ENCODE data around the gene CYP1A2.
A peak's percentile ranks its signal among the peaks of the same experiment; 100 is the strongest.
"Not testable (repeated sequence)": the region's sequence is repeated elsewhere in the genome, so short reads cannot be mapped to it uniquely, and the experiment has no call there.

Gene CYP1A2, protein sequence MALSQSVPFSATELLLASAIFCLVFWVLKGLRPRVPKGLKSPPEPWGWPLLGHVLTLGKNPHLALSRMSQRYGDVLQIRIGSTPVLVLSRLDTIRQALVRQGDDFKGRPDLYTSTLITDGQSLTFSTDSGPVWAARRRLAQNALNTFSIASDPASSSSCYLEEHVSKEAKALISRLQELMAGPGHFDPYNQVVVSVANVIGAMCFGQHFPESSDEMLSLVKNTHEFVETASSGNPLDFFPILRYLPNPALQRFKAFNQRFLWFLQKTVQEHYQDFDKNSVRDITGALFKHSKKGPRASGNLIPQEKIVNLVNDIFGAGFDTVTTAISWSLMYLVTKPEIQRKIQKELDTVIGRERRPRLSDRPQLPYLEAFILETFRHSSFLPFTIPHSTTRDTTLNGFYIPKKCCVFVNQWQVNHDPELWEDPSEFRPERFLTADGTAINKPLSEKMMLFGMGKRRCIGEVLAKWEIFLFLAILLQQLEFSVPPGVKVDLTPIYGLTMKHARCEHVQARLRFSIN

DNA sequence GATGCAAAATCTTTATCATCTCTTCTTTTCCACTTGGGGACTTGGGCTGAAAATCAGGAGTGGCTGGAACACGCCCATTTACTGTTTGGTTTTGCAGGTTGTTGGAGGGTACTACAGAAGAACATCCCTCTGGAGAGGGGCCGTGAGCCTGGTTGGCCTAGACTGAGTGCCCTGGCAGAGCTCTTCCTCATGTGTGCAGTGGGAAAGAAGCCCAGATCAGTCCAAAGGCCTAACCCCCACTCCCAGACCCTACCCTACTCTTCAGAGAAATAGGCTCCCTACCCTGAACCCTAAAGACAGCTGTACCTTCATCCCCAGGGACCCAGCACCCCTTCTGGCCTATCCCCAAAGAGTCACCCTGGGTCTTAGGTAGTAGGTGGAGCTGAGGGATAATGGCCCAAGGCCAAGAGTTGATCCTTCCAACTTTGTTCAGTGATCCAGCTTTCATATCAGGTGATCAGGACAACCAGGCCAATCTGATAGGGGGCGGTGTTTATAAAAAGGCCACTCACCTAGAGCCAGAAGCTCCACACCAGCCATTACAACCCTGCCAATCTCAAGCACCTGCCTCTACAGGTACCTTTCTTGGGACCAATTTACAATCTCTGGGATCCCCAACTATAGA lies at the start of gene CYP1A2:
CYP1A2 (plus strand) TSS at position 524 of the 625 bp plus-strand sequence. CDS start 894 bp downstream, outside the sequence.
- no peak for DNase-seq (ENCODE audit: low read depth)

DNA sequence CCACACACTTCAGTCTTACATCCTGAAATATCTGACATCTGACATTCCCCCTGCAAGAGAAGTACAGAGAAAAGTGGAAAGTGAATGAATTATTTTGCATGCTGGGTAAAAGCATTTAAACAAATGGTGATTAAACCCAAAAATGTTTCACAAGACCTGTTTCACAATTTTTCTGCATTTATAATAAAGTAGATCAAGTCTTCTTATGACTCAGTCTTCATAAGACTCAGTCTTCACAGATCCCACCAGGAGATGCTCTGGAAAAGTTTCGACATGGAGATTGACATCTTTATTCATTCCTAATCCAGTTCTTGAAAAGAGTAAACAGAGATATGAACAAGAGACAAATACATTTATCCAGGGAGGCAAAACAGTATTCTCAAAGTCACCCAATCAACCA lies 39.6 kb upstream of the CYP1A2 start:
- no peak for DNase-seq (ENCODE audit: low read depth)

DNA sequence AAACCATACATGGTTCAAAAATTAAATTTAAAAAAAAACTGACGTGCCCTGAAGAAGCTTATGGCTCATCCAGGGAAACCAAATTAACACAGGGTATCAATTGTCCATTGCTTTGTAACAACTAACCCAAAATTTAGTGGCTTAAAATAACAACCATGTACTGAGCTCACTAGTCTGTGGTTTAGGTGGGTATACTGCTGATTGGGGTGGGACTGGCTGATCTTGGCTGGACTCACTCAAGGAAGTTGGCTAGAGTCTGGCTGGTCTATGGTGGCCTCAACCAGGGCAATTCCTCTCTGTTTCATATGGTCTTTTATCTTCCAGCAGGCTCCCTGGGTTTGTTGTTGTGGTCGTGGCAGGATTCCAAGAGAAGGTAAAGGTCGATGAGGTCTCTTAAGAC lies 38.8 kb upstream of the CYP1A2 start:
- no peak for DNase-seq (ENCODE audit: low read depth)

DNA sequence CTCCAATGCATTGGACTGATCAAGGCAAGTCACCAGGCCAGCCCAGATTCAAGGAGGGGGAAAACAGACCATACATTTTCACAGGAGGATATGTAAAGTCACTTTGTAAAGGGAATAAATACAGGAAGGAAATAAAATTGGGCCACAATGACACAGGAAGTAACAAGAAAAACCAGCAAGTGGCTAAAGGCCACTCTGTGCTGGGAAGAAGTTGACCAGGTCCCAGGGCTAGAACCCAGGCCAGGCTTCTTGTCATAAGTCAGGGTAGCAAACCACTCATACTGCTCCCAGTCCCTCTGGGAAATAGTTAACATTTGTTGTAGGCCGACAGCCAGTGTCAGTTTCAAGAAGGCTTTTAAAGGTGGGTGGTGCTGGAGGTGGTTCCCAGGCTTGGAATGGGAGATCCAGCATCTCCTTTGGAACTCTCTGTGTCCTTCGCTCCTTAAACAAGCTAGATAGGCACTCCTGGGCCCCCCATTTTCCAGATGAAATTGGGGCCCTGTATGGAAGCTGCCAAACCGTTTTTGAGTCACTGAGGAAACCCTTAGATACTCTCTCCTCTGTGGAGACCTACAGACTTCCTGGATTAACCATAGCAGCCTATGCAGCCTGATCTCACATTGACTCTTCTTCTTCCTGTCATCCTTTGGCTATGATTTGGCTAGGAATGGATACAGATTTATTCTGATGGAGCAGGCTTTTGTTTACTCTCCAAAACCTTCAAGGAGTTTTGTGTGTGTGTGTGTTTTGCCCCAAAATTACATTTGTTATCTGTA lies 38.1 kb upstream of the CYP1A2 start:
- DNase-seq (ENCODE audit: low read depth), result no peak

DNA sequence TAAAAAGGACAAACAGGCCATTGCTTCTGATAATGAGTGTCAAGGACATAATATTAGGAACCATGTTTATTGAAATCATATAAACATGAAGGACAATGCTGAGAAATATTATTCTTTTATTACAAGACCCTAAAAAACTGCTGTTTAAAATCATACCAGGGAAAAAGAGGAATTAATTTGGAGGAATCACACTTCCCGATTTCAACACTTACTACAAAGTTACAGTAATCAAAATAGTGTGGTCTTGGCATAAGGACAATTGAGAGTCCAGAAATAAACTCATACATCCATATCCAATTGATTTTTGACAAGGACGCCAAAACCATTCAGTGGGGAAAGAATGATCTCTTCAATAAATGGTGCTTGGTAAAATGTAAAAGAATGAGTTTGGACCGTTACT lies 36.3 kb upstream of the CYP1A2 start:
- DNase-seq (ENCODE audit: low read depth), result no peak

DNA sequence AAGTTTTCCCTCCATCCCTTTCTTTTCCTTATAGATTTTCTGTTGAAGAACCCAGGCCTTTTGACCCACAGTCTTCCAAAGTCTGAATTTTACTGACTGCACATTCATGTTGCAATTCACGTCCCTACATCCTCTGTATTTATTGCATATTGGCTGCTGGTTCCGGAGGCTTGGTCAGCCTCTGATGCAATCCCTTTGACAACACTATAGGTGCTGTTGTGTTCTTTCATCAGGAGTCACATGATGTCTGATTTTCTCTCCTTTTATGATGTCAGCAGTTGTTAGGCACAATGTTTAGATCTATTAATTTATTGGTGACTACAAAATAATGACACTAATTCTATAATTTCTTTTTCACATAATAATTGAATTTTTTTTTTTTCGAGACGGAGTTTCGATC lies 32.0 kb upstream of the CYP1A2 start:
- no peak for DNase-seq (ENCODE audit: low read depth)

DNA sequence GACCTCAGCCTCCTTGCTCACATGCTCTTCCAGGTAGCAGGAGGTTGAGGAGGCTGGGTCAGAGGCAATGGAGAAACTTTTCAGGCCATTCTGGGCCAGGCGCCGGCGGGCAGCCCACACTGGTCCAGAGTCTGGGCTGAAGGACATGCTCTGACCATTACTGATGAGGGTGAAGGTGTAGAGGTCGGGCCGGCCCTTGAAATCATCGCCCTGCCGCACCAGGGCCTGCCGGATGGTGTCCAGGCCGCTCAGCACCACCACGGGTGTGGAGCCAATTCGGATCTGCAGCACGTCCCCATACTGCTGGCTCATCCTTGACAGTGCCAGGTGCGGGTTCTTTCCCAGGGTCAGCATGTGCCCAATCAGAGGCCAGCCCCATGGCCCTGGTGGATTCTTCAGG lies 26.1 kb upstream of the CYP1A2 start:
- DNase-seq (ENCODE audit: low read depth), result no peak

DNA sequence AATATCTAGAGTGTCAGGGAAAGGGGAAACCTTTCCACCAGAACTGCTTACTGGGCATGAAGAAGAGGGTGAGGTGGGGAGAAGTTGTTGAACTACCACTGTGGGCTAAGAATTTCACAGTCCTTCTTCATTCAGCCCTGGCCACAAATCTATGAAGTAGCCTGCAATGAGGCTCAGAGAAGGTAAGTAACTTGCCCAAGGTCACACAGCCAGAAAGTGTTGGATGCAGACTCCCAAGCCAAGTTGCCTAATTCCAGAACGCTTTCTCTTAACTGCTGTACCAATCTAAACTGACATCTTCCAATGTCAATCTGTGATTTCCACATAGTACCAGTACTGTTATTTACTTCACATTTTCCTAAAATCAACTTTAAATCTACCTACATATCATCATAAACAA lies 25.5 kb upstream of the CYP1A2 start:
- no peak for DNase-seq (ENCODE audit: low read depth)

DNA sequence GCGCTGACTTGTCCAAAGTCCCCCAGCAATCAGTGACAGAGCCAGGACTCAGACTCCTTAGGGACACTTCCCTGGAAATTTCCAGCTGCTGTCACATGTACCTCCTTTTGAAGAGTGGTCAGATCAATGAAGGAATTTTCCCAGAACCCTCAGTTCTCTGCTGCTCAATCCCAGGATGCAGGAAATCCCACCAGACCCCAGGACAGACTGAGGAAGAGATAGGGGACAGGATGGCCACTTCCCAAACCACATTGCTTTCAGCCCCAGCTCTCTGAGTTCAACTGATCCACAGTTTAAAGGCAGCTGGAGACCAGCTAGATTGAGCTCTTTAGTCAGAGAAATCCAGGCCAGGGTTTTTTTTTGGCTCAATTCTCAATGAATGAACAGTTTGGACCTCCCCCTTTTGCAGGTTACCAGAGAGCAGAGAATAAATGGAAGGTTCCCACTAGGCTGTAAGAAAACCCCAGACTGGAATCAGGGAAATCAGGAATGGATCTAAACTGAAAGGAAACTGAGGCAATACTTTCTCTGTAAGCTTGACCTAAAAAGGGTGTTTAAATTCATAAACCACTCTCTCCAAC lies 24.8 kb upstream of the CYP1A2 start:
- DNase-seq (ENCODE audit: low read depth), result no peak

DNA sequence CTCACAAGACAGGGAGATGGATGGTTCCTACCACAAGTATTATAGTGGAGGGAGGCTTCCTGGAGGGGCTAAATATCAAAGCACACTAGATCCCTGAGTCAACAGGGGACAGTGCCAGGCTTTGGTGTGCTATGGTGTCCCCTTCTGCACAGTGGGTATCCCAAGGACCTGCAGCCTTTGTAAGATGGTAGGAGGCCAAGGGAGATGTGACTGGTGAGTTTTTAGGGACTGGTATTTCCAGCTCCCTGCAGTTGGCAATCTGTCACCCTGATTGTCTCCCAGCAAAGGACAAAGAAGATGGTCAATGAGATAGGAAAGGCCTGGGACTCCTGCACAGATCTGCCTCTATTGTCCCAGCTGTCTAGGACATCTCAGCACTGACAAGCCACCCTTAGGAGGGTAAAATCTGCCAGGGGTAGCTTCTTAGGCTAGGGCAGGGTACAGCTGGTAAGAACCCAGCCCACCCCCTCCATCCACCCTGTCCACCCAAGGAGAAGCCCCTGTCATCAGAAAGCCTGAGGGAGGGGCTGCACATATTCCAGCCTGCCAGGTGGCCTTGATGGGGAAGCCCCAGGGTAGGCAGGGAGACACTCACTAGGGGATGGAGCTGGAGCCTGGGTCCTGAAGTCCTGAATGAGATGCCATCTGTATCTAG lies 23.9 kb upstream of the CYP1A2 start:
- no peak for DNase-seq (ENCODE audit: low read depth)

DNA sequence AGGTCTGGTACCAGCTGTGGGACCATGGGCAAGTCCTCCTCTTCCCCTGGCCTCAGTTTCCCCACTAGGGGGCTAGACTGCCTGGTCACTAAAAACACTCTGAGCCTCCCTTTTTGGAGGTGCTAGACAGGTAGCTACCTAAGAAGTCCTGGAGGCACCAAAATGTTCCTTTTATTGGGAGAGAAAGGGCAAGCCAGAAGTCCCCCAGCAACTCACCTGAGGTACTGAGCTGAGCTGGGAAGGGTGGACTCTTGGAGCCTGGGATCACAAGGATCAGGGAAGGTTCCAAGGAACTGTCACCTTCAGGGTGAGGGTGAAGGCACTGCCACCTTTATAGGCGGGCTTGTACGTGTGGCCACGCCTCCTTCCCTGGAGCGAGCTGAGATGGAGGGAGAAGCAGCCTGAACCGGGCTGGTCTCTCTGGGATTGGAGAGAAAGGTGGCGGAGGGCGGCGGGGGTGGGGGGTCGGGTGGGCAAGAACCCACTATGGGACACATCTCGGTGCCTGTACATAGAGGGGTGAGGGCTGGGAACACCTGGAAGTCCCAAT lies 23.3 kb upstream of the CYP1A2 start, which contains the start of gene CYP1A1:
CYP1A1 (minus strand) TSS at position 304 of the 550 bp plus-strand sequence. CDS start 2,431 bp downstream, outside the sequence.
- DNase-seq (ENCODE audit: low read depth), result no peak

DNA sequence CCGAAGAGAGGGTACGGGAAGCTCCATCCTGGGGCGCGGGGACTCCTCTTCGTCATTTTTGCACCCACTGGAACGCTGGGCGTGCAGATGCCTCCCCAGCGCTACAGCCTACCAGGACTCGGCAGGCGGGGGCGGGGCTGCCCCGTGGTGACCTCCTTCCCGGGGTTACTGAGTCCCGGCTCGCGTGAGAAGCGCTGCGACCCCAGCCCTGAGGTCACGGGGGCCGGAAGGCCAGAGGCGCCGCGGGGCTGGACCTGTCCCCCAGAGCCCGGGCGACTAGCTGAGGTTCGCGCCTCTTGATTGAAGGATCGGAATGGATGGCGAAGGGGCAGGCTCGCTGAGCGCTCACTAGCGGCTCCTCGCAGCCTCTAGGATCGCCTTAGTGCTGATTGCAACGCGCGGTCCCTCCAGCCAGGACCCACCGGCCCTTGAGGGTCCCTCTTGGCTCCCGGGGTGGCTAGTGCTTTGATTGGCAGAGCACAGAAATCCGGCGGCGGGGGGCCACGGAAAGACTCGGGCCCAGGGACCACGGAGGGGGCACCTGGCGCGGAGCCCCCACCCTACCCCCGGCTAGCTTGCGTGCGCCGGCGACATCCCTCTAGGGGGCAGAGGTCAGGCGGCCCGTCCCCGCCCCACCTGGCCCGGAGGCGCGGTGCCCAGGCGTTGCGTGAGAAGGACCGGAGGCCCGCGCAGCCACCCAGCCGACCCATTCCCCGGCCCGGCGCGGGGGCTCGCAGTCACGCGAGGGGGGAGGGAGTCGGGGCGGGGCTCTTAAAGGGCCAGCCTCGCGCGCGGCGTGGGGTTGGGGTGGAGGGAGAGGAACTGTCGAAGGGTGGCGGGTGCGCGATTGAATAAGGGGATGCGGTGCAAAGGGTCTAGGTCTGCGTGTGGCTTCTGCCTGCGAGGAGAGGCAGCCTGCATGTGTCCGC lies 22.5 kb upstream of the CYP1A2 start:
- DNase-seq (ENCODE audit: low read depth), result peak; percentile 48

DNA sequence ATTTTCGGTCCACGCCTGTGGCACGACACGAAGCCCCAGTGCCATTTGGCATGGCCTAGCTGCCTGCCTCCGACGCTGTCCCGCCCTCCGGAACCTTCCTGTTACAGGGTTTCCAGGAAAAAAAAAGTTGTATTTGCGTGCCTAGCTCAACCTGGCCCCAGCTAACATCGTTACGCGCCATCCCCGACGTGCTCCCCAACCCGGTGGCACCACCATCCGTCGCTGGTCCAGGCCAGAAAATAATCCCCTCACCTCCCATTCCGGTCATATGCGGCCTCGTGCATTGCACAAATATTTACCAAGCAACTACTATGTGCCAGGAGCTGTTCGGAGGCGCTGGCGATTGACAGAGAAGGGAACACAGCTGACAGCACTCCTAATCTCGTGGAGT lies 21.9 kb upstream of the CYP1A2 start:
- no peak for DNase-seq (ENCODE audit: low read depth)

DNA sequence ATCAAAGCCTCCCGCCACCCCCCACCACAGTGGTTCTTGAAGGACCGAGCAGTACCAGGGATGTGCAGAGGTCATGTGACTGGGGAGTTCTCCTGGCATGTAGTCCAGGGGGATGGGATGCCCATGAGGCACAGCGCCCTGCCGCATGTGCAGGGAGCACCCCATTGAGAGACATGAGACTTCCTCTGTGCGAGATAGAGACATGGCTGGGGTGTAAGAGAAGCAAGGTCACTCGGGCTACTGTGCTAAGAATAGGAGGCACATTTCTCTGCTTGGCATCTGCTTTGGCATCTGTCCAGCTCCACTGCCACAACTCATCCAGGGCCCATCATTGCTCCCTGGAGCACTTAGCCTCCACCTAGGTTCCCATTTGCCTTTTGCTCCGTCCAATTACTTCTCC lies 20.9 kb upstream of the CYP1A2 start:
- no peak for DNase-seq (ENCODE audit: low read depth)

DNA sequence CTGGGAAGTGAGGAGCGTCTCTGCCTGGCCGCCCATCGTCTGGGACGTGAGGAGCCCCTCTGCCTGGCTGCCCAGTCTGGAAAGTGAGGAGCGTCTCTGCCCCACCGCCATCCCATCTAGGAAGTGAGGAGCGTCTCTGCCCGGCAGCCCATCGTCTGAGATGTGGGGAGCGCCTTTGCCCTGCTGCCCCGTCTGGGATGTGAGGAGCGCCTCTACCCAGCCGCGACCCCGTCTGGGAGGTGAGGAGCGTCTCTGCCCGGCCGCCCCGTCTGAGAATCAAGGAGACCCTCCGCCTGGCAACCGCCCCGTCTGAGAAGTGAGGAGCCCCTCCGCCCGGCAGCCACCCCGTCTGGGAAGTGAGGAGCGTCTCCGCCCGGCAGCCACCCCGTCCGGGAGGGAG lies 19.9 kb upstream of the CYP1A2 start:
- DNase-seq (ENCODE audit: low read depth), result not testable (repeated sequence)

DNA sequence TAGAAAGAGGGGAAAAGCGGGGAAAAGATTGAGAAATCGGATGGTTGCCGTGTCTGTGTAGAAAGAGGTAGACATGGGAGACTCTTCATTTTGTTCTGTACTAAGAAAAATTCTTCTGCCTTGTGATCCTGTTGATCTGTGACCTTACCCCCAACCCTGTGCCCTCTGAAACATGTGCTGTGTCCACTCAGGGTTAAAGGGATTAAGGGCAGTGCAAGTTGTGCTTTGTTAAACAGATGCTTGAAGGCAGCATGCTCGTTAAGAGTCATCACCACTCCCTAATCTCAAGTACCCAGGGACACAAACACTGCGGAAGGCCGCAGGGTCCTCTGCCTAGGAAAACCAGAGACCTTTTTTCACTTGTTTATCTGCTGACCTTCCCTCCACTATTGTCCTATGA lies 19.3 kb upstream of the CYP1A2 start:
- not testable (repeated sequence) for DNase-seq (ENCODE audit: low read depth)

DNA sequence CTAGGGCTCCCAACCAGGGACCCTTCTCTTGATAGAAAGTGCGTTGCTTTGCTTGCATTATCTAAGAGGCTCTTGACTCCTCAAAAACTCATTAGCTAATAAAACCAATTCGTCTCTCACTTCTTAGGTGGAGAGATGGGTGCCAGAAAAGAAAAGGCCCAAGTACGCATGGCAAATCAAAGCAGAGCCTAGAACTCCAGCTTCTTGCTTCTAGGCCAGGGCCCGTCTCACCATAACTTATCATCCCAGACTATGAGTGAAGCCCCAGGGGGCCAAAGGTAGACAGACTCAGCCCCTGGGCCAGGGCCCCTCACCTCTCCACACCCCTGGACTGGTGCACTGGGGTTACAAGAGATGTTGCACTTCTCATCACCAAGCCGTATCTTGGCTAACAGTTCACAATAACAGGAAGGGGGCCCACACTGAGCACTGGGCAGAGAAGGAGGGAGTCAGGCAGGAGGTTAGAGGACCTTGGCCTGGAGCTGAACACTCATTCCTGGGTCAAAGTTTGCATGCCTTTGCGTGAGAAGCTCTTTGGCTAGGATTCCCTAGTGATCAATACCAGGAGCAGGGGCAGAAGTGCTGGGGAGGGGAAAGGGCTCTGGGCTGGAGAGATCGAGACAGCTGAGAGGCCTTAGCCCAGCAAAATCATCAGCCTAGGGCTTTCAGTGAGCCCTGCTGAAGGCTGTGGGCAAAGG lies 17.9 kb upstream of the CYP1A2 start:
- no peak for DNase-seq (ENCODE audit: low read depth)

DNA sequence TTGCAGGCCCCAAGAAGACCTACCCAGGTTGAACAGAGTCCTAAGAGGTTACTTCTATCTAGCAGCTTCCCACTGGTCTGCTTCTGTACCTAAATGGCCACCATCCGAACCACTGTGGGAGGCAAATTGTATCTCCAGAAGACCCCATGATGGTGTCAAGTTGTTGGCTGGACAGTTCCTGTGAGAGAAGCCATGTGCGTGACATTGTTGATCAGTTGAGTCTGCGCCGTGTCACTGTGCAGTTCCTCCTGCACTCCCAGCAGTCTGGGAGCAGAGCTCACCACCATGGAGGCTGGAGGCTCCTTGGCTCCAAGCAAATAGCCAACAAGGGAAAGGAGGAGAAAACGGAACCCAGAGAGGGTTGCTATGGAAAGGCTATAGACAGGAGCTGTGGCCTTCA lies 15.8 kb upstream of the CYP1A2 start:
- DNase-seq (ENCODE audit: low read depth), result no peak

DNA sequence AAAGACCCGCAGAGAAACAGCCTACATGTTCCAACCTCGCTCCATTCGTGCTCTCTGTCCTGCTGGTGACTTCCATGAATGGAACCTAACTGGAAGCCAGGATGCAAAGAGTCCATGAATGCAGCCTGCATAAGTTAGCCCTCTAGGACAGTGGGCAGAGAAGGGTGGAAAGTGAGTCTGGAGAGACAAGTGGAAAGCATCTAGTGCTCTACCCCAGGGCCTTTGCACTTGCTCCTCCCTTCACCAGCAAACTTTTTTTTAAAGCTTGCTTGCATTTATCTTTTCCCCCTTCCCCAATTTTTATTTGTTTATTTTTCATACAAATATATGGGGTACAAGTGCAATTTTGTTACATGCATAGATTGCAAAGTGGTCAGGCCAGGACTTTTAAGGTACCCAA lies 15.4 kb upstream of the CYP1A2 start:
- no peak for DNase-seq (ENCODE audit: low read depth)

DNA sequence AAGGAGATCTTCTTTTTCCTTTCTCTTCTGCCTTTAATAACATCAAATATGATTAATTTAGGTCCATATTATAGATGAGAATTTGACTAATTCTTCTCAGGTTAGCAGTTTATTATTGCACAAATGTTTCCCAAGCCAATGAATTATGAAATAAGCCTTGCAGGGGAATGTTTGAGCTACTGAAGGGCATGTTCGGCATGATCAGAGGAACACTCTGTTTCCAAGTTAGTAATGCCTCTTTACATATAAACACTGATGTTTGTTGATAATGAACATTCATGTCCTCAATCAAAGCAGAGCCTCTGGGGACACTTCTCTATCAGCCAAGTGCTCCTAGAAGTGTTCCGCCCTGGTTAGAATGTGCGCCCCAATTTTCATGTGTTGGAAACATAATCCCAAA lies 13.3 kb upstream of the CYP1A2 start:
- no peak for DNase-seq (ENCODE audit: low read depth)

Measured in activated gamma-delta T cell treated with anti-CD3 and anti-CD28 coated beads, Interleukin-2, amount 50 U/mL, for 16 hours (primary cell).